NT2/D1 (cell line): ENCODE measurements around the gene ACVR1.

Experiments
- DNase-seq: peaks from one replicate; pipeline ENCODE4 v3.0.0-alpha.2; 2011; ENCODE audit warnings: low read depth, low spot score
- H3K27me3 ChIP-seq: 2 replicates; pipeline ENCODE4 v1.6.0; 2011; ENCODE audit warnings: mild to moderate bottlenecking; ENCODE audit not compliant: insufficient read length, insufficient read depth
- H3K36me3 ChIP-seq: 2 replicates; pipeline ENCODE4 v1.6.1; 2011; ENCODE audit warnings: mild to moderate bottlenecking, low read length, mixed read lengths; ENCODE audit not compliant: insufficient read depth, insufficient read length
- H3K4me1 ChIP-seq: 2 replicates; pipeline ENCODE4 v1.5.1; 2011; ENCODE audit not compliant: insufficient read depth, insufficient read length
- H3K4me3 ChIP-seq: 2 replicates; pipeline ENCODE4 v1.5.1; 2011; ENCODE audit warnings: low read depth; ENCODE audit not compliant: insufficient read length
- H3K9ac ChIP-seq: 2 replicates; pipeline ENCODE4 v1.6.0; 2011; ENCODE audit warnings: low read depth; ENCODE audit not compliant: insufficient read length
- H3K9me3 ChIP-seq: 2 replicates; pipeline ENCODE4 v1.5.1; 2011; ENCODE audit warnings: mild to moderate bottlenecking, low read length; ENCODE audit not compliant: insufficient read depth
- SUZ12 ChIP-seq: IDR thresholded peaks from 2 replicates; pipeline ENCODE4 v1.6.1; 2011; ENCODE audit not compliant: insufficient read length, insufficient read depth; ENCODE audit errors: extremely low read depth
- YY1 ChIP-seq: IDR thresholded peaks from 2 replicates; pipeline ENCODE4 v1.6.1; 2011; ENCODE audit not compliant: insufficient read length, insufficient read depth
- ZNF274 ChIP-seq: IDR thresholded peaks from 2 replicates; pipeline ENCODE4 v1.6.1; 2011; ENCODE audit warnings: mild to moderate bottlenecking, low read depth, low read length

ACVR1 gene

GRCh38 chr2:157751462-157752058, 124.6 kb downstream of the ACVR1 start:
- Histone ChIP-seq H3K36me3 (peaks cover 16% of the 10 kb centered on the region), H3K9ac (no peak overlapping the region), H3K27me3 (no peaks in the 10 kb centered on the region), H3K4me3 (no peak overlapping the region), H3K4me1 (peaks cover 5% of the 10 kb centered on the region), H3K9me3 (peaks cover under 1% of the 10 kb centered on the region)
- DNase-seq = peak; percentile 23
- no peak for TF ChIP-seq SUZ12
- no peak for TF ChIP-seq YY1
- TF ChIP-seq ZNF274 = no peak

GRCh38 chr2:157749684-157750083, 126.4 kb downstream of the ACVR1 start:
- H3K9me3 ChIP-seq = no peaks in the 10 kb centered on the region
- H3K9ac ChIP-seq = no peak overlapping the region
- peaks cover 16% of the 10 kb centered on the region for H3K36me3 ChIP-seq
- peaks cover 5% of the 10 kb centered on the region for H3K4me1 ChIP-seq
- DNase-seq = no peak
- H3K27me3 ChIP-seq = no peaks in the 10 kb centered on the region
- H3K4me3 ChIP-seq = no peak overlapping the region
- TF ChIP-seq ZNF274 (no peak), YY1 (no peak), SUZ12 (no peak)

GRCh38 chr2:157748371-157749142, 127.6 kb downstream of the ACVR1 start:
- Histone ChIP-seq H3K9ac (no peak overlapping the region), H3K4me3 (no peak overlapping the region), H3K9me3 (no peaks in the 10 kb centered on the region), H3K36me3 (peaks cover 16% of the 10 kb centered on the region), H3K27me3 (no peaks in the 10 kb centered on the region), H3K4me1 (peaks cover 5% of the 10 kb centered on the region)
- DNase-seq = no peak
- no peak for TF ChIP-seq SUZ12
- TF ChIP-seq YY1 = no peak
- TF ChIP-seq ZNF274 = no peak

- Histone ChIP-seq H3K27me3 (no peaks in the 10 kb centered on the region), H3K36me3 (peaks cover 16% of the 10 kb centered on the region), H3K9ac (no peak overlapping the region), H3K9me3 (no peaks in the 10 kb centered on the region), H3K4me1 (peaks cover 5% of the 10 kb centered on the region), H3K4me3 (no peak overlapping the region)
- no peak for DNase-seq
- TF ChIP-seq YY1 (no peak), SUZ12 (no peak), ZNF274 (no peak)
Measured at GRCh38 chr2:157747695-157748370, 128.3 kb downstream of the ACVR1 start.

GRCh38 chr2:157747280-157747679, 128.8 kb downstream of the ACVR1 start:
- H3K4me3 ChIP-seq = no peak overlapping the region
- no peak overlapping the region for H3K9ac ChIP-seq
- H3K36me3 ChIP-seq = peaks cover 16% of the 10 kb centered on the region
- H3K27me3 ChIP-seq = no peaks in the 10 kb centered on the region
- no peaks in the 10 kb centered on the region for H3K9me3 ChIP-seq
- H3K4me1 ChIP-seq = peaks cover 5% of the 10 kb centered on the region
- no peak for DNase-seq
- TF ChIP-seq SUZ12 (no peak), YY1 (no peak), ZNF274 (no peak)

GRCh38 chr2:157746234-157746950, 129.7 kb downstream of the ACVR1 start:
- Histone ChIP-seq H3K4me3 (no peak overlapping the region), H3K36me3 (peaks cover 11% of the 10 kb centered on the region), H3K27me3 (no peaks in the 10 kb centered on the region), H3K9ac (no peak overlapping the region), H3K4me1 (peaks cover under 1% of the 10 kb centered on the region), H3K9me3 (no peaks in the 10 kb centered on the region)
- TF ChIP-seq SUZ12 (no peak), ZNF274 (no peak), YY1 (no peak)
- no peak for DNase-seq
